ENCODE data around the gene IL25.
"Not testable (repeated sequence)": the region's sequence is repeated elsewhere in the genome, so short reads cannot be mapped to it uniquely, and the experiment has no call there.

The IL25 gene

DNA sequence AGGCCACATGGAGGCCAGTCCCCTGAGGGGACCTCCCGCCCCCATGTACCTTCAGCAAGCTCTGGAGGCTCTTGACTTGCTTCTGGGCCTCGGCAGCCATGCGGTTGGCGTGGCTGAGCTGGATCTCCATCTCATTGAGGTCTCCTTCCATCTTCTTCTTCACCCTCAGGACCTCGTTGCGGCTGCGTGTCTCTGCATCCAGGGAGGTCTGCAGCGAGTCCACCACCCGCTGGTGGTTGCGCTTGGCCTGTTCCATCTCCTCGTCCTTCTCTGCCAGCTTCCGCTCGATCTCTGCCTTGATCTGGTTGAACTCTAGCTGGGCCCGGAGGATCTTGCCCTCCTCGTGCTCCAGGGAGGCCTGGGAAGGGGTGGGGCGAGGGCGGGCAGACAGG, 13.7 kb downstream of the IL25 start:
- H4K8ac ChIP-seq (ENCODE audit: low read length); H3K9ac ChIP-seq (ENCODE audit: low read length); H3K4ac ChIP-seq (ENCODE audit: low read depth in 1 of 2, low read length in 2 of 2); H2BK12ac ChIP-seq (ENCODE audit: low read length in 2 of 2); H2BK15ac ChIP-seq (ENCODE audit: low read depth, poor library complexity, severe bottlenecking); H3K14ac ChIP-seq (ENCODE audit: low read length in 2 of 2); H3K27ac ChIP-seq (ENCODE audit: low read length, poor library complexity, severe bottlenecking); H3K4me2 ChIP-seq (ENCODE audit: low read length, poor library complexity, severe bottlenecking); H3K4me3 ChIP-seq (ENCODE audit: insufficient read depth in 1 of 2, low read depth in 1 of 2, low read length in 2 of 2); H2BK5ac ChIP-seq (ENCODE audit: low read depth, low read length, poor library complexity, severe bottlenecking); H2BK120ac ChIP-seq (ENCODE audit: low read depth, low read length); H2AFZ ChIP-seq (ENCODE audit: low read depth, low read length); H3K4me1 ChIP-seq (ENCODE audit: control insufficient read depth, insufficient read depth, low read depth, low read length); H4K91ac ChIP-seq (ENCODE audit: low read length); H3K23ac ChIP-seq (ENCODE audit: low read length in 2 of 2); H3K36me3 ChIP-seq (ENCODE audit: control insufficient read depth in 1 of 2, insufficient read depth in 2 of 2, low read depth in 1 of 2, low read length in 2 of 2); H2AK5ac ChIP-seq (ENCODE audit: low read length, severe bottlenecking); H3K9me3 ChIP-seq (ENCODE audit: control insufficient read depth, low read length); DNase-seq; H3K18ac ChIP-seq (ENCODE audit: low read depth in 1 of 2, low read length in 2 of 2); H3K79me1 ChIP-seq (replicated peaks; ENCODE audit: low read length, poor library complexity, severe bottlenecking): not testable (repeated sequence)
- peaks cover 56 to 78% of the 10 kb centered on the region in 2 experiments for H3K27me3 ChIP-seq (ENCODE audit: control insufficient read depth in 1 of 2, insufficient read depth in 1 of 2, low read length in 2 of 2)
- 87% methylated on average over 16 of the region's 17 CpGs for WGBS

DNA sequence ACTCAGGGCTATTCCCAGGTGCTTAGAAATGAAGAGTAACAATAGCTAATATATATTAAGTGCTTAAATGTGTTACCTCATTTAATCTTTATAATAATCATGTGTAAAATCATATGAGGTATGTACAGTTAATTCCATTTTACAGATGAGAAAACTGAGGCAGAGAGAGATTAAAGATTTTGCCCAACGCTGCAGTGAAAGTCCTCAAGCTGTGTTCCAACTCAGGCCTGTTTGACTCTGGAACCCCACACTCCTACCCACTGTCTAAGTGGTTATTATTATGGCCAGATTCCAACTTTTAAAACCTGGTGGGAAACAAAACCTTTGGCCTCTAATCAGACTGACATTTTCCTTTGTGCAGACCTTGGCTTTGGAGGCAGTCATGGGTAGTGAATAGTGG, 14.4 kb downstream of the IL25 start:
- Histone ChIP-seq H2AFZ (ENCODE audit: low read depth, low read length) (no peak overlapping the region), H2BK12ac (ENCODE audit: low read length in 2 of 2) (no peak overlapping the region), H3K79me1 (replicated peaks; ENCODE audit: low read length, poor library complexity, severe bottlenecking) (no peaks in the 10 kb centered on the region), H4K91ac (ENCODE audit: low read length) (no peak overlapping the region), H2AK5ac (ENCODE audit: low read length, severe bottlenecking) (no peak overlapping the region), H2BK5ac (ENCODE audit: low read depth, low read length, poor library complexity, severe bottlenecking) (no peak overlapping the region), H2BK120ac (ENCODE audit: low read depth, low read length) (no peak overlapping the region), H3K14ac (ENCODE audit: low read length in 2 of 2) (no peak overlapping the region), H3K36me3 (ENCODE audit: control insufficient read depth in 1 of 2, insufficient read depth in 2 of 2, low read depth in 1 of 2, low read length in 2 of 2) (no peaks in the 10 kb centered on the region), H3K4me1 (ENCODE audit: control insufficient read depth, insufficient read depth, low read depth, low read length) (no peaks in the 10 kb centered on the region), H3K4me3 (ENCODE audit: insufficient read depth in 1 of 2, low read depth in 1 of 2, low read length in 2 of 2) (no peak overlapping the region), H3K23ac (ENCODE audit: low read length in 2 of 2) (no peak overlapping the region), H4K8ac (ENCODE audit: low read length) (no peak overlapping the region), H3K4me2 (ENCODE audit: low read length, poor library complexity, severe bottlenecking) (no peak overlapping the region), H3K18ac (ENCODE audit: low read depth in 1 of 2, low read length in 2 of 2) (no peak overlapping the region), H2BK15ac (ENCODE audit: low read depth, poor library complexity, severe bottlenecking) (no peak overlapping the region), H3K4ac (ENCODE audit: low read depth in 1 of 2, low read length in 2 of 2) (no peak overlapping the region), H3K27ac (ENCODE audit: low read length, poor library complexity, severe bottlenecking) (no peak overlapping the region), H3K27me3 (ENCODE audit: control insufficient read depth in 1 of 2, insufficient read depth in 1 of 2, low read length in 2 of 2) (peaks cover 52 to 78% of the 10 kb centered on the region in 2 experiments), H3K9me3 (ENCODE audit: control insufficient read depth, low read length) (no peaks in the 10 kb centered on the region), H3K9ac (ENCODE audit: low read length) (no peak overlapping the region)
- WGBS = 90% methylated on average over 1 of the region's 1 CpG
- DNase-seq = no peak

DNA sequence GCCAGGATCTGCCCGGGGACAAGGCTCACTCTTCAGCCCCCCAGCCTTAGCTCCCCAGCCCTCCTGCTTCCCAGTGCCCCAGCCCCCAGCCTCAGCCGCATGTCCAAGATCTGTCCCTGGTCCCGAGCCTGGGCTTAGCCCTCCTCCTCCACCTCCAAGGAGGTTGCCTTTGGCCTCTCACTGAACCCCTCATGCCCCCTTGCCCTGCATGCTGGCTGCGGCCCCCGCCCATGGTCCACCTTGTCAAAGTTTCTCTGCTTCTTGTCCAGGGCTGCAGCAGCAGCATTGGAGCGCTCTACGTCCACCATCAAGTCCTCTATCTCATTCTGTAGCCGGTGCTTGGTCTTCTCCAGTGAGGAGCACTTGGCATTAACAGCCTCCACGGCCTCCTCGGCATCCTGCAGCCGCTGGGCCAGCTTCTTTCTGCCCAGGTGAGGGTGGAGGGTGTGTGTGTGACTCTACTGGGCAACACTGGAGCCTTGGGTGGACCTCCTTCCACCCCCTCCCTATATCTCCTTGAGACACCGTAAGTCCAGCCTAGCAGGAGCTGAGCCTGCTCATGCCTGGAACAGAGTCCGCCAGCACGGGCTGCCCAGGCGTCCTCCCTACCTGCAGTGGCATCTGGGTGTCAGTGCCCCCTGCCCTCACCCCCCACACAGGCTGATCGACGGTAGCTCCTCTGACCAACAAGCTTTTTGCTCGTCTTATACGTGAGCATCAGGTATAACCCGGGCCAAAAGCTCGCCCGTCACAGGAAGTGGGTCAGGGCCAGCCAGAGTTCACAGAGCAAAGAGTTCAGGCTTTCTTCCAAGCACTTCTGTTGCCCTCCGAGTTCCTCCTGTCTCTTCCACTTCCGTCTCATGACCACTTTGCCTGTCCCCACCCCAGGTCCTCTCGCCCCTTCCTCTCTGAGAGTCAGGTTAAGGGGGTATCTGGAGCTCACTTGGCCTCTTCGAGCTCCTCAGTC, 15.6 kb downstream of the IL25 start:
- no peak overlapping the region for H2BK5ac ChIP-seq (ENCODE audit: low read depth, low read length, poor library complexity, severe bottlenecking)
- no peak overlapping the region for H2BK12ac ChIP-seq (ENCODE audit: low read length in 2 of 2)
- no peak overlapping the region for H4K8ac ChIP-seq (ENCODE audit: low read length)
- H3K27ac ChIP-seq (ENCODE audit: low read length, poor library complexity, severe bottlenecking) = no peak overlapping the region
- no peak for DNase-seq
- no peaks in the 10 kb centered on the region for H3K9me3 ChIP-seq (ENCODE audit: control insufficient read depth, low read length)
- H3K18ac ChIP-seq (ENCODE audit: low read depth in 1 of 2, low read length in 2 of 2) = no peak overlapping the region
- H3K23ac ChIP-seq (ENCODE audit: low read length in 2 of 2) = no peak overlapping the region
- no peaks in the 10 kb centered on the region for H3K79me1 ChIP-seq (replicated peaks; ENCODE audit: low read length, poor library complexity, severe bottlenecking)
- no peak overlapping the region for H4K91ac ChIP-seq (ENCODE audit: low read length)
- H2AFZ ChIP-seq (ENCODE audit: low read depth, low read length) = no peak overlapping the region
- H3K4ac ChIP-seq (ENCODE audit: low read depth in 1 of 2, low read length in 2 of 2) = no peak overlapping the region
- no peak overlapping the region for H3K4me2 ChIP-seq (ENCODE audit: low read length, poor library complexity, severe bottlenecking)
- 86% methylated on average over 26 of the region's 26 CpGs for WGBS
- no peak overlapping the region for H2BK120ac ChIP-seq (ENCODE audit: low read depth, low read length)
- H2AK5ac ChIP-seq (ENCODE audit: low read length, severe bottlenecking) = no peak overlapping the region
- peaks cover 57 to 79% of the 10 kb centered on the region in 2 experiments for H3K27me3 ChIP-seq (ENCODE audit: control insufficient read depth in 1 of 2, insufficient read depth in 1 of 2, low read length in 2 of 2)
- no peaks in the 10 kb centered on the region for H3K36me3 ChIP-seq (ENCODE audit: control insufficient read depth in 1 of 2, insufficient read depth in 2 of 2, low read depth in 1 of 2, low read length in 2 of 2)
- H3K14ac ChIP-seq (ENCODE audit: low read length in 2 of 2) = no peak overlapping the region
- no peak overlapping the region for H3K9ac ChIP-seq (ENCODE audit: low read length)
- no peak overlapping the region for H3K4me3 ChIP-seq (ENCODE audit: insufficient read depth in 1 of 2, low read depth in 1 of 2, low read length in 2 of 2)
- H3K4me1 ChIP-seq (ENCODE audit: control insufficient read depth, insufficient read depth, low read depth, low read length) = no peaks in the 10 kb centered on the region
- H2BK15ac ChIP-seq (ENCODE audit: low read depth, poor library complexity, severe bottlenecking) = no peak overlapping the region

DNA sequence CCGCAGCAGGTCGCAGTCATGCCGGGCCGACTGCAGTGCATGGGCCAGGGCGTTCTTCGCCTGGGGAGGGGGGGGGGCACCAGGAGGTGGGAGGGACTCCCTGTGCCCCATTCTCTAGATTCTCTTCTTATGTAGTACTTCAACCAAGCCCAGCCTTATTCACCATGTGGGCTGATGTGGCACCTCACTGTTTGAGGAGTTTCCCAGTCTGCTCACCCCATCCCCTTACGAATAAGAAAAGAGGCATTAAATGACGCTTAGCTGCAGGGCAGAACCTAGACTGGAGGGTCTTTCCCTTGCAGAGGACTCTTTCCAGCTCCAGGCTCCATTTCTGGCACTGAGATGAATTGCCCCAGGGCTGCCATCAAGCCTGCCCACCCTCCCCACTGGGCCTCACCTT, 16.4 kb downstream of the IL25 start:
- Histone ChIP-seq H2BK15ac (ENCODE audit: low read depth, poor library complexity, severe bottlenecking) (no peak overlapping the region), H3K4ac (ENCODE audit: low read depth in 1 of 2, low read length in 2 of 2) (no peak overlapping the region)
- 100% methylated on average over 4 of the region's 8 CpGs for WGBS

More for the DNA sequence above, 16.4 kb downstream of the IL25 start:
- H2BK120ac ChIP-seq (ENCODE audit: low read depth, low read length) = no peak overlapping the region
- no peaks in the 10 kb centered on the region for H3K9me3 ChIP-seq (ENCODE audit: control insufficient read depth, low read length)
- H3K79me1 ChIP-seq (replicated peaks; ENCODE audit: low read length, poor library complexity, severe bottlenecking) = no peaks in the 10 kb centered on the region
- no peak overlapping the region for H2AK5ac ChIP-seq (ENCODE audit: low read length, severe bottlenecking)
- no peaks in the 10 kb centered on the region for H3K36me3 ChIP-seq (ENCODE audit: control insufficient read depth in 1 of 2, insufficient read depth in 2 of 2, low read depth in 1 of 2, low read length in 2 of 2)
- H4K91ac ChIP-seq (ENCODE audit: low read length) = no peak overlapping the region
- no peak overlapping the region for H3K23ac ChIP-seq (ENCODE audit: low read length in 2 of 2)
- no peaks in the 10 kb centered on the region for H3K4me1 ChIP-seq (ENCODE audit: control insufficient read depth, insufficient read depth, low read depth, low read length)
- H3K9ac ChIP-seq (ENCODE audit: low read length) = no peak overlapping the region
- DNase-seq = no peak
- no peak overlapping the region for H3K4me2 ChIP-seq (ENCODE audit: low read length, poor library complexity, severe bottlenecking)
- no peak overlapping the region for H3K18ac ChIP-seq (ENCODE audit: low read depth in 1 of 2, low read length in 2 of 2)
- H4K8ac ChIP-seq (ENCODE audit: low read length) = no peak overlapping the region
- no peak overlapping the region for H3K27ac ChIP-seq (ENCODE audit: low read length, poor library complexity, severe bottlenecking)
- H3K14ac ChIP-seq (ENCODE audit: low read length in 2 of 2) = no peak overlapping the region
- H2BK12ac ChIP-seq (ENCODE audit: low read length in 2 of 2) = no peak overlapping the region
- no peak overlapping the region for H3K4me3 ChIP-seq (ENCODE audit: insufficient read depth in 1 of 2, low read depth in 1 of 2, low read length in 2 of 2)
- H2BK5ac ChIP-seq (ENCODE audit: low read depth, low read length, poor library complexity, severe bottlenecking) = no peak overlapping the region
- peaks cover 60 to 79% of the 10 kb centered on the region in 2 experiments for H3K27me3 ChIP-seq (ENCODE audit: control insufficient read depth in 1 of 2, insufficient read depth in 1 of 2, low read length in 2 of 2)
- H2AFZ ChIP-seq (ENCODE audit: low read depth, low read length) = no peak overlapping the region

Measured in mesenchymal stem cell (in vitro differentiated cells and primary cell).